ENCODE data around the gene RFC5. TPM values are rescaled to one million over a fixed set of nuclear protein-coding genes. Genes with fewer than 3 reads are reported as not detected.

Gene RFC5
- polyA plus RNA-seq, 3 donors: 6.6 to 8.0 (median 7.5) TPM

GRCh38 chr12:117977373-117977772 is 39.1 kb upstream of the RFC5 start:
- no peaks in the 10 kb centered on the region for H3K79me2 ChIP-seq (ENCODE audit: insufficient read depth, low read length)
- H3K27ac Mint-ChIP-seq: no peak overlapping the region
- H3K4me2 ChIP-seq (replicated peaks; ENCODE audit: extremely low read depth, low read length, poor library complexity, severe bottlenecking): no peak overlapping the region
- no CpG with 5 or more reads among the region's 1 CpG for WGBS (ENCODE audit: insufficient coverage)
- DNase-seq: no peak
- no peaks in the 10 kb centered on the region for H3K36me3 Mint-ChIP-seq
- no peak overlapping the region for H3K9ac ChIP-seq (ENCODE audit: insufficient read depth, low read length, poor library complexity, severe bottlenecking)
- no peak for TF ChIP-seq CTCF (IDR thresholded peaks at IDR 0.05)
- no peaks in the 10 kb centered on the region for H4K20me1 ChIP-seq (ENCODE audit: insufficient read depth, low read length)
- no peak overlapping the region for H3K4me3 ChIP-seq (replicated peaks in 1 of 3; ENCODE audit: low read depth in 2 of 3, low read length in 3 of 3)
- H3K4me3 Mint-ChIP-seq: no peak overlapping the region
- no peaks in the 10 kb centered on the region for H3K36me3 ChIP-seq (replicated peaks in 1 of 2; ENCODE audit: control insufficient read depth in 1 of 2, insufficient read depth in 2 of 2, low read length in 2 of 2)
- H3K4me1 ChIP-seq (ENCODE audit: control insufficient read depth in 1 of 2, insufficient read depth in 2 of 2, low read length in 2 of 2): no peaks in the 10 kb centered on the region
- no peaks in the 10 kb centered on the region for H3K27me3 ChIP-seq (ENCODE audit: control insufficient read depth in 2 of 2, insufficient read depth in 2 of 2, low read length in 2 of 2)
- H2AFZ ChIP-seq (ENCODE audit: insufficient read depth, low read depth, low read length, poor library complexity, severe bottlenecking): no peak overlapping the region
- no peak overlapping the region for H3K27ac ChIP-seq (ENCODE audit: low read depth in 1 of 2, low read length in 2 of 2)
- H3K27me3 Mint-ChIP-seq (ENCODE audit: low read depth in 3 of 3): peaks cover 8 to 17% (median 10%) of the 10 kb centered on the region in 3 donors
- no peaks in the 10 kb centered on the region for H3K4me1 Mint-ChIP-seq
- intact Hi-C loops (cut with micrococcal nuclease): no loop called here
- peaks cover 0 to 6% (median 2%) of the 10 kb centered on the region in 7 donors for H3K9me3 Mint-ChIP-seq
- no peaks in the 10 kb centered on the region for H3K9me3 ChIP-seq (replicated peaks in 1 of 2; ENCODE audit: control insufficient read depth in 1 of 2, insufficient read depth in 1 of 2, low read length in 2 of 2)

- no peak overlapping the region for H2AFZ ChIP-seq (ENCODE audit: insufficient read depth, low read depth, low read length, poor library complexity, severe bottlenecking)
- no peak for TF ChIP-seq CTCF (IDR thresholded peaks at IDR 0.05)
Measured at GRCh38 chr12:117980616-117981015, 35.9 kb upstream of the RFC5 start.

More at GRCh38 chr12:117980616-117981015, 35.9 kb upstream of the RFC5 start:
- no CpG with 5 or more reads among the region's 4 CpGs for WGBS (ENCODE audit: insufficient coverage)
- H3K4me3 ChIP-seq (replicated peaks in 1 of 3; ENCODE audit: low read depth in 2 of 3, low read length in 3 of 3): no peak overlapping the region
- H3K4me2 ChIP-seq (replicated peaks; ENCODE audit: extremely low read depth, low read length, poor library complexity, severe bottlenecking): no peak overlapping the region
- no peak overlapping the region for H3K4me3 Mint-ChIP-seq
- no peaks in the 10 kb centered on the region for H3K79me2 ChIP-seq (ENCODE audit: insufficient read depth, low read length)
- H3K9me3 Mint-ChIP-seq: peaks cover 0 to 2% (median 0%) of the 10 kb centered on the region in 7 donors
- intact Hi-C loops (cut with micrococcal nuclease): no loop called here
- H3K27me3 ChIP-seq (ENCODE audit: control insufficient read depth in 2 of 2, insufficient read depth in 2 of 2, low read length in 2 of 2): no peaks in the 10 kb centered on the region
- H4K20me1 ChIP-seq (ENCODE audit: insufficient read depth, low read length): no peaks in the 10 kb centered on the region
- no peaks in the 10 kb centered on the region for H3K36me3 ChIP-seq (replicated peaks in 1 of 2; ENCODE audit: control insufficient read depth in 1 of 2, insufficient read depth in 2 of 2, low read length in 2 of 2)
- H3K9me3 ChIP-seq (replicated peaks in 1 of 2; ENCODE audit: control insufficient read depth in 1 of 2, insufficient read depth in 1 of 2, low read length in 2 of 2): no peaks in the 10 kb centered on the region
- no peak overlapping the region for H3K27ac ChIP-seq (ENCODE audit: low read depth in 1 of 2, low read length in 2 of 2)
- no peaks in the 10 kb centered on the region for H3K4me1 Mint-ChIP-seq
- H3K27ac Mint-ChIP-seq: no peak overlapping the region
- H3K4me1 ChIP-seq (ENCODE audit: control insufficient read depth in 1 of 2, insufficient read depth in 2 of 2, low read length in 2 of 2): no peaks in the 10 kb centered on the region
- H3K27me3 Mint-ChIP-seq (ENCODE audit: low read depth in 3 of 3): peaks cover 8 to 13% (median 10%) of the 10 kb centered on the region in 3 donors
- no peak for DNase-seq
- no peak overlapping the region for H3K9ac ChIP-seq (ENCODE audit: insufficient read depth, low read length, poor library complexity, severe bottlenecking)
- H3K36me3 Mint-ChIP-seq: no peaks in the 10 kb centered on the region

All from CD14-positive monocyte (primary cell).